HTERT RPE-1 (cell line): ENCODE measurements around the gene DEFB128.

Source experiments
- in situ Hi-C: fragments of 300-500 bp; cut with MboI; formaldehyde crosslinking; loops from 4 replicates; pipeline ENCODE4 v1.14.3; 2020; ENCODE audit warnings: low sequenced_read_pairs

The DEFB128 gene

DNA sequence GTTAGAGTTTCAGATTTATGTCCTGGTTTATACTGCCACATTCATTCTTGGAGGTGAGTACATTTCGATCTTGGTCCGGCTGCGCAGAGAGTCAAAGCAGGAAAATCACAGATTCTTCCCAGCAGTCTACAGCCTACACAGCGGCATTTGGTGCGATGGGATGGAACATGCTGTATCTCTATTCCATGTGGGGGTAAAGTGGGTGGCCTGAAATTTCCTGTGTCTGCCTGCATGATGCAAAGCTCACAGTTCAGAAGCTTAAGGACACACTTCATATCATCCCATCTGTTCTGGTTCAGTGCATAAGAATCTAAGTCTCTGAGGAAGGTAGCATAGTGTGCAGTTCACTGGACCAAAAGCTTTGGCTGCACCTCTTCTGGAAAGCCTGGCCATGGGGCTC lies 32.4 kb downstream of the DEFB128 start, which contains the start of gene DEFB127:
DEFB127 (plus strand) TSS at position 301 of the 400 bp plus-strand sequence; CDS start at position 392, 91 bp downstream.
- in situ Hi-C loops, result no loop called here

- in situ Hi-C loops, result no loop called here
Observed at GRCh38 chr20:152131-152530, 37.4 kb downstream of the DEFB128 start.

- in situ Hi-C loops, result no loop called here
Observed at GRCh38 chr20:145877-146276, 43.6 kb downstream of the DEFB128 start.

- in situ Hi-C loops, result no loop called here
Observed at GRCh38 chr20:142290-142689, 47.2 kb downstream of the DEFB128 start, which contains the start of gene DEFB126. TSS of gene DEFB126 (plus strand) at chr20:142590. CDS start at chr20:142629, 39 bp downstream.
